HEK293T (cell line): ENCODE data around the gene EHD4.

Experiments used
- CTCF ChIA-PET: fragments of 350-600 bp; formaldehyde crosslinking; extraction: SDS; loops from one replicate; lab custom pipeline; 2021; ENCODE audit warnings: antibody characterized with exemption, inconsistent platforms; lab: Yijun Ruan, JAX
- POLR2A ChIA-PET: fragments of 350-600 bp; formaldehyde crosslinking; extraction: SDS; loops from one replicate; lab custom pipeline; 2020; ENCODE audit warnings: antibody characterized with exemption, inconsistent platforms; lab: Yijun Ruan, JAX
- DNase-seq: peaks from one replicate; pipeline ENCODE4 v3.0.0; 2012; ENCODE audit warnings: mixed read lengths; ENCODE audit errors: extremely low spot score
- ARNT ChIP-seq: fragments of 450-650 bp; IDR thresholded peaks from 2 replicates; pipeline ENCODE4 v1.6.1; 2017; ENCODE audit warnings: mild to moderate bottlenecking
- BHLHE40 ChIP-seq: fragments of 450-650 bp; IDR thresholded peaks from 2 replicates; pipeline ENCODE4 v1.6.1; 2016; ENCODE audit warnings: mild to moderate bottlenecking, moderate library complexity, borderline replicate concordance
- CTBP1 ChIP-seq: fragments of 450-650 bp; IDR thresholded peaks from 2 replicates; pipeline ENCODE4 v1.6.1; 2016; ENCODE audit warnings: borderline replicate concordance
- ELF4 ChIP-seq: fragments of 450-650 bp; IDR thresholded peaks from 2 replicates; pipeline ENCODE4 v1.6.1; 2017; ENCODE audit warnings: antibody characterized with exemption
- FOXA1 ChIP-seq: fragments of 450-650 bp; IDR thresholded peaks from 2 replicates; pipeline ENCODE4 v1.6.1; 2016; ENCODE audit warnings: mild to moderate bottlenecking
- FOXK2 ChIP-seq: fragments of 450-650 bp; IDR thresholded peaks from 2 replicates; pipeline ENCODE4 v1.6.1; 2016; ENCODE audit warnings: mild to moderate bottlenecking
- FOXM1 ChIP-seq: fragments of 450-650 bp; IDR thresholded peaks from 2 replicates; pipeline ENCODE4 v1.6.1; 2017; ENCODE audit warnings: mild to moderate bottlenecking, borderline replicate concordance
- HDGF ChIP-seq: fragments of 450-650 bp; IDR thresholded peaks from 2 replicates; pipeline ENCODE4 v1.6.1; 2017; ENCODE audit warnings: antibody characterized with exemption, borderline replicate concordance
- L3MBTL2 ChIP-seq: fragments of 450-650 bp; conservative IDR thresholded peaks from 2 replicates; pipeline ENCODE4 v1.6.1; 2016; ENCODE audit warnings: mild to moderate bottlenecking
- LEF1 ChIP-seq: fragments of 450-650 bp; IDR thresholded peaks from 2 replicates; pipeline ENCODE4 v1.6.1; 2017; ENCODE audit warnings: mild to moderate bottlenecking, borderline replicate concordance
- NFRKB ChIP-seq: fragments of 450-650 bp; IDR thresholded peaks from 2 replicates; pipeline ENCODE4 v1.6.1; 2016; ENCODE audit warnings: mild to moderate bottlenecking, moderate library complexity
- SP1 ChIP-seq: fragments of 450-650 bp; IDR thresholded peaks from 2 replicates; pipeline ENCODE4 v1.6.1; 2017
- SUZ12 ChIP-seq: fragments of 450-650 bp; IDR thresholded peaks from 2 replicates; pipeline ENCODE4 v1.6.1; 2016; ENCODE audit warnings: mild to moderate bottlenecking
- TARDBP ChIP-seq: fragments of 450-650 bp; IDR thresholded peaks from 2 replicates; pipeline ENCODE4 v1.6.1; 2016
- ZNF384 ChIP-seq: fragments of 450-650 bp; IDR thresholded peaks from 2 replicates; pipeline ENCODE4 v1.6.1; 2016
- TF ChIP-seq, protein P1 (sequence below): fragments of 450-650 bp; IDR thresholded peaks from 2 replicates; pipeline ENCODE4 v1.6.1; 2016

EHD4 gene

DNA sequence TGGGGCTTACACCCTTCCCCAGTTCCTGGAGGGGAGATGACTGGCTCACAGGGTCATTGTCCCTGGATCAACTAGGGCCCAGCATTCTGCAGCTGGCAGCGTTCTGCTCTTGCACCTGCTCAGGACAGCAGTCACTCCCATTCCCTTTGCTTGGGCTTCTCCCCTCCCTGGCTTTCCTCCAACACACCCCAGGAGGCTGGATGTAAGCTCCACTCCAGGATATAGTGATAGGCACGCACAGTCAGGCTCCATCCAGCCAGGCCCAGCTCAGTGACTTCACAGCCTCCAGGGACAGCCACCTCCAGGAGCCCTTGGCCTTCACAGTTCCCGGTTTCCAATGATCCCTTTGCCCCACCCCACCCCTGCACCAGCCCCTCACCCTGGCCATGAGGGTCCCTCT lies 80.4 kb downstream of the EHD4 start:
- CTCF ChIA-PET, result interaction anchor here (1.2 kb wide), 1 partner anchor 13 kb away, joined by 6 read pairs; no protein-coding TSS in a partner anchor
- no peak for TF ChIP-seq ELF4
- TF ChIP-seq L3MBTL2, result no peak
- TF ChIP-seq BHLHE40, result no peak
- TF ChIP-seq LEF1, result no peak
- no peak for TF ChIP-seq SUZ12
- no peak for TF ChIP-seq FOXK2
- TF ChIP-seq HDGF, result no peak
- TF ChIP-seq TARDBP, result no peak
- no peak for TF ChIP-seq FOXA1
- no peak for TF ChIP-seq ARNT
- TF ChIP-seq ZNF384, result no peak
- no peak for TF ChIP-seq CTBP1
- no peak for TF ChIP-seq SP1
- POLR2A ChIA-PET, result no interaction called here
- DNase-seq, result no peak

DNA sequence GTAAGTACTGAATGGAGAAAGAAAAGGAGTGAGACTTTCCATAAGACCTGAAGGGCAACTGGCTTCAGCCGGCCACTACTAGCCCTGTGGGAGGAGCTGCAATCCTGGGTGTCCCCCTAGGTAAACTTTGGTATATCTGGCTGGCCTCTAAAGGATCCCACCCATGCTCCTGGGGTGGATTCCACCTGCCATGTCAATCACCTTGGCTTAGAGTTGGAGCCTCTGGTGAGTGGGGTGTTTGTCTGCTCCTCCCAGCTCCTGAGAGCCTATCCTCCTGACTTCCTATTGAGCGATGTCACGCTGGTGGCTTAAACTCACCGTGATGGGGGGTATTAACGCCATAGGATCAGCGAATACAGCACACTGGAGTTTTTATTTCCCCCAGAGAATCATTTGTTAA lies 81.1 kb downstream of the EHD4 start:
- CTCF ChIA-PET, result interaction anchor here (1.2 kb wide), 1 partner anchor 13 kb away, joined by 6 read pairs; no protein-coding TSS in a partner anchor
- POLR2A ChIA-PET, result no interaction called here
- TF ChIP-seq NFRKB (no peak), LEF1 (no peak)
- DNase-seq, result no peak

- POLR2A ChIA-PET, result no interaction called here
- CTCF ChIA-PET, result no interaction called here
- no peak for DNase-seq
- no peak for TF ChIP-seq HDGF
- TF ChIP-seq TARDBP, result no peak
- no peak for TF ChIP-seq ARNT
- no peak for TF ChIP-seq SUZ12
- no peak for TF ChIP-seq FOXA1
- TF ChIP-seq SP1, result no peak
These were observed 82.2 kb downstream of the EHD4 start for GRCh38 chr15:41890050-41890690.

DNA sequence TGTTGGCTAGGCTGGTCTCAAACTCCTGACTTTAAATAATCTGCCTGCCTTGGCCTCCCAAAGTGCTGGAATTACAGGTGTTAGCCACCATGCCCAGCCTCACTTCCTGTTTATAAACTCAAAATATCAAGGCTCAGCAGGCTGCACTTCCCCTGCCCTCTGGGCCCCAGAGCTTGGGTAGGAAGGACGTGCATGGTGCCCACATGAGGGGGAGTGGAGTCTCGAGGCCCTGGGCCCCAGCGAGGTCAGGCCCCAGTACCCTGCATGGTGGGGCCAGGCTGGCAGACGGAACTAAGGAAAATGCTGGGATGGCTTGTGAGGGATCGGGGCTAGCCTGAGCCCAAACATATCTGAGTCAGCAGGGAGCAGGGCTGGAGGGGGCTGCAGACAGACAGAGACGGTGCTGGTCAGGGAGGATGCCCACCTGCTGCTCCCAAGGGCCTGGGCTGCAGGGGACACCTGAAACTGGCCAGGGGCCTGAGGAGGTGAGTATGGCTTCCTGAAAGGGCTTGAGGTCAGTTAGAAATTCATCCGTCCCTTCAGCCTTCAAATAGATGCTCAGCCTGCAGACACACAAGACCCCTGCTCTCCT lies 83.6 kb downstream of the EHD4 start:
- no peak for DNase-seq
- POLR2A ChIA-PET, result no interaction called here
- CTCF ChIA-PET, result interaction anchor here (1.3 kb wide), 1 partner anchor 16 kb away, joined by 3 read pairs; no protein-coding TSS in a partner anchor
- TF ChIP-seq ELF4, result no peak

DNA sequence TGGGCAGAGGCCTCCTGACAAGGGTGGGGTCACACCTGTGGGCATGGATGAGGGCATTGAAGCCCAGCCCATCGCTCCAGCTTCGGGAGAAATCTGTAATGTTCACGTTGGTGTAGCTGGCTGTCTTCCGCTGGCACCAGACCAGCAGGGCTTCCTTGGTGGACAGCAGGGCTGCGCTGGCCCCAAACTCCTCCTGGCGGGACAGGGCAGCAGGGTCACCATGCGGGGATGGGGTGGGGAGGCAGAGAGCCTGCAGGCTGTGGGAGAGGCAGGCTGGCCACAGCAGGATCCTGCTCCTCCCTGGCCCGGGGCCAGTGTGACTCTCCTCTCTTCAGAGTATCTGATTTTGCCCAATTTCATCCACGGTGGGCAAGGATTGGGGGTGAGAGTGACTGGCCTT lies 84.5 kb downstream of the EHD4 start:
- POLR2A ChIA-PET, result no interaction called here
- CTCF ChIA-PET, result interaction anchor here (1.3 kb wide), 1 partner anchor 17 kb away, joined by 3 read pairs; no protein-coding TSS in a partner anchor
- no peak for DNase-seq
- no peak for TF ChIP-seq BHLHE40
- no peak for TF ChIP-seq LEF1
- no peak for TF ChIP-seq ZNF384
- TF ChIP-seq FOXK2, result no peak
- TF ChIP-seq CTBP1, result no peak
- no peak for TF ChIP-seq ELF4
- TF ChIP-seq SUZ12, result no peak
- no peak for TF ChIP-seq FOXM1
- no peak for TF ChIP-seq FOXA1
- no peak for TF ChIP-seq ARNT

- POLR2A ChIA-PET, result no interaction called here
- CTCF ChIA-PET, result interaction anchor here (0.6 kb wide), 1 partner anchor 199 kb away, joined by 5 read pairs; no protein-coding TSS in a partner anchor
- TF ChIP-seq L3MBTL2 (no peak), SUZ12 (no peak), LEF1 (no peak), ZNF384 (no peak), ARNT (no peak), HDGF (no peak), NFRKB (no peak), FOXM1 (no peak), FOXK2 (no peak), ELF4 (no peak), SP1 (no peak), FOXA1 (no peak), BHLHE40 (no peak), TARDBP (no peak), CTBP1 (no peak)
- TF ChIP-seq, protein P1, sequence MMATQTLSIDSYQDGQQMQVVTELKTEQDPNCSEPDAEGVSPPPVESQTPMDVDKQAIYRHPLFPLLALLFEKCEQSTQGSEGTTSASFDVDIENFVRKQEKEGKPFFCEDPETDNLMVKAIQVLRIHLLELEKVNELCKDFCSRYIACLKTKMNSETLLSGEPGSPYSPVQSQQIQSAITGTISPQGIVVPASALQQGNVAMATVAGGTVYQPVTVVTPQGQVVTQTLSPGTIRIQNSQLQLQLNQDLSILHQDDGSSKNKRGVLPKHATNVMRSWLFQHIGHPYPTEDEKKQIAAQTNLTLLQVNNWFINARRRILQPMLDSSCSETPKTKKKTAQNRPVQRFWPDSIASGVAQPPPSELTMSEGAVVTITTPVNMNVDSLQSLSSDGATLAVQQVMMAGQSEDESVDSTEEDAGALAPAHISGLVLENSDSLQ, result no peak
- DNase-seq, result no peak
These were observed 85.2 kb downstream of the EHD4 start for GRCh38 chr15:41887161-41887560.

DNA sequence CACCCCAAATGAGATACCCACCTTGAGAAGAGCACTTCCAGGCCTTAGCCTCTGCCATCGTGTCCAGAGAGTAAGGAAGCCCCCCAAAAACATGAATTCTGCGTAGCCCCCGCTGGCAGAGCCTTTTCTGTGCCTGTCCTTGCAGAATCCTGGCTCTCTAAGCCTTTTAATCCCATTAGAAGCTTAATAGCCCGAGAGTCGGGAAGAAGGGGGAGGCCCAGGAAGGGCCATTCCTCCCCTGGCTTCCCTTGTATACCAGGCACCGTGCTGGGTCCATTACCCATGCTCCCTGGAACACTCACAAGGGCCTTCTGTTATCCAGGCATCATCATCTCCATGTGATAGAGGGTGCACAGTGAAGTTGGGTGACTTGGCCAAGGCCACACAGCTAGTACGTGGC lies 85.6 kb downstream of the EHD4 start:
- TF ChIP-seq TARDBP (no peak), SUZ12 (no peak), FOXK2 (no peak), CTBP1 (no peak), ELF4 (no peak), L3MBTL2 (no peak), BHLHE40 (no peak), FOXA1 (no peak)
- no peak for DNase-seq
- ChIA-PET CTCF (interaction anchor here (0.6 kb wide), 1 partner anchor 200 kb away, joined by 5 read pairs; no protein-coding TSS in a partner anchor), POLR2A (no interaction called here)

GRCh38 chr15:41885841-41886240 lies 86.5 kb downstream of the EHD4 start:
- POLR2A ChIA-PET, result no interaction called here
- DNase-seq, result no peak
- TF ChIP-seq, protein P1, result no peak
- TF ChIP-seq FOXM1 (no peak), CTBP1 (no peak), SP1 (no peak), L3MBTL2 (no peak), ELF4 (no peak), FOXA1 (no peak), LEF1 (no peak), SUZ12 (no peak), BHLHE40 (no peak), HDGF (no peak), ZNF384 (no peak), NFRKB (no peak), ARNT (no peak), FOXK2 (no peak), TARDBP (no peak)
- CTCF ChIA-PET, result no interaction called here
